T-helper 1 cell treated with Interleukin-12 subunit alpha and Interleukin-12 subunit beta and Interleukin-4 antibody, amounts not matched to agents 30 μg/mL and 1 μg/mL, for 36 hours (primary cell): ENCODE measurements around the gene LYAR.

Experiments
- H3K27ac Mint-ChIP-seq: one replicate; pipeline ENCODE4 v1.8.0; 2021; ENCODE audit warnings: mild to moderate bottlenecking, mixed read lengths
- H3K27me3 Mint-ChIP-seq: one replicate; pipeline ENCODE4 v1.8.0; 2021; ENCODE audit warnings: low read depth, mixed read lengths
- H3K36me3 Mint-ChIP-seq: one replicate; pipeline ENCODE4 v1.8.0; 2021; ENCODE audit warnings: low read depth, mixed read lengths
- H3K4me1 Mint-ChIP-seq: one replicate; pipeline ENCODE4 v1.8.0; 2021; ENCODE audit warnings: low read depth, mixed read lengths
- H3K4me3 Mint-ChIP-seq: one replicate; pipeline ENCODE4 v1.8.0; 2021; ENCODE audit warnings: mild to moderate bottlenecking, moderate library complexity, mixed read lengths
- H3K9me3 Mint-ChIP-seq: one replicate; pipeline ENCODE4 v1.8.0; 2021; ENCODE audit warnings: mixed read lengths

Gene LYAR

DNA sequence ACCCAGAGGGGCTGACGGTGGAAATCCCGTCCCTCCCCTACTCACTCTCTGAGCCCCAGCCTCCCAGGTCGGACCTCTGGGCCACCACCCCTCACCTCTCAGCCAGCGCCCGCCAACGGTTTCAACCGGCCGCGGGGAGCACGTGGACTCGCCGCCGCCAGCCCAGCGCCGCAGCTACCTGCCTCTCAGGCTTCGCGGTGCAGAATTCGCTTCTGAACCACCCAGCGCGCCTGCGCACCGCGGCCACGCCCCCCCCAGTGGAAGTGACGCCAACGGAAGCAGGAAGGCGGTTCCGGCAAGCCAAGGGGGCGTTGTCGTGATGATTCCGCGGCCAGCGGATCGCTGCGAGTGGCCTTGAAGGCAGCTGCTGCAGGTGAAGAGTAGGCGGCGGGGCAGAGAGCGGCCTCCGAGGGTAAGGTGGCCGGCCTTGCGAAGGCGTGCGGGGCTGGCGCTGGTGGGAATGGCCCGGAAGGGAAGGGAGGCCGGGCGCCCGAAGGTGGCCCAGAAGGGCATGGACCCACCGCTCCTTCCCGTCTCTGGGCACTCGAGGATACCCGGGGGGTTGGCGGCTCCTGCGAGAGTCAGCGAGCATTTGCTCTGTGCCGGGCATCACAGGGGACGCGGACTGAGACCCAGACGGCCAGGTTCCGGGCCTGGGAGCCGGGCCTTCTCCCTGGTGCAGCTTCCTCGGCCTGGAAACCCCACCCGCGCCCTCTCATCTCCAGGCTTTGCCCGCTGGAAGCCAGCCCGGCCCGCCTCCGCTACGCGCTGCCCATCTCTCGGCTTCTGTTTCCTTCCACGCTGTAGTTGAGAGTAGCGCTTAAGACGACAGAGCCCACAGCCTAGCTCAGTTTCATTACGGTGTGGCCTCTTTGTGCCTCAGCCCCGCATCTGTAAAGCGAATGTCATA lies at the start of gene LYAR, which contains the start of gene ZBTB49:
Gene LYAR (minus strand): TSS at position 214 of the 910 bp plus-strand sequence. CDS start 6,412 bp downstream, outside the sequence.
Gene ZBTB49 (plus strand): TSS at position 311 of the 910 bp plus-strand sequence. CDS start 9,695 bp downstream, outside the sequence.
- Mint-ChIP-seq H3K27ac (peak within 1 kb of the TSS; percentile 93), H3K4me1 (peaks cover 29% of the 10 kb centered on the region), H3K4me3 (peak within 1 kb of the TSS; percentile 97), H3K27me3 (no peaks in the 10 kb centered on the region), H3K36me3 (peaks cover 15% of the 10 kb centered on the region), H3K9me3 (no peaks in the 10 kb centered on the region)

- no peak overlapping the region for H3K4me3 Mint-ChIP-seq
- no peaks in the 10 kb centered on the region for H3K36me3 Mint-ChIP-seq
- peaks cover 6% of the 10 kb centered on the region for H3K4me1 Mint-ChIP-seq
- H3K9me3 Mint-ChIP-seq = no peaks in the 10 kb centered on the region
- peaks cover 3% of the 10 kb centered on the region for H3K27me3 Mint-ChIP-seq
- H3K27ac Mint-ChIP-seq = no peak overlapping the region
Measured at GRCh38 chr4:4339504-4340085, 49.6 kb upstream of the LYAR start.

DNA sequence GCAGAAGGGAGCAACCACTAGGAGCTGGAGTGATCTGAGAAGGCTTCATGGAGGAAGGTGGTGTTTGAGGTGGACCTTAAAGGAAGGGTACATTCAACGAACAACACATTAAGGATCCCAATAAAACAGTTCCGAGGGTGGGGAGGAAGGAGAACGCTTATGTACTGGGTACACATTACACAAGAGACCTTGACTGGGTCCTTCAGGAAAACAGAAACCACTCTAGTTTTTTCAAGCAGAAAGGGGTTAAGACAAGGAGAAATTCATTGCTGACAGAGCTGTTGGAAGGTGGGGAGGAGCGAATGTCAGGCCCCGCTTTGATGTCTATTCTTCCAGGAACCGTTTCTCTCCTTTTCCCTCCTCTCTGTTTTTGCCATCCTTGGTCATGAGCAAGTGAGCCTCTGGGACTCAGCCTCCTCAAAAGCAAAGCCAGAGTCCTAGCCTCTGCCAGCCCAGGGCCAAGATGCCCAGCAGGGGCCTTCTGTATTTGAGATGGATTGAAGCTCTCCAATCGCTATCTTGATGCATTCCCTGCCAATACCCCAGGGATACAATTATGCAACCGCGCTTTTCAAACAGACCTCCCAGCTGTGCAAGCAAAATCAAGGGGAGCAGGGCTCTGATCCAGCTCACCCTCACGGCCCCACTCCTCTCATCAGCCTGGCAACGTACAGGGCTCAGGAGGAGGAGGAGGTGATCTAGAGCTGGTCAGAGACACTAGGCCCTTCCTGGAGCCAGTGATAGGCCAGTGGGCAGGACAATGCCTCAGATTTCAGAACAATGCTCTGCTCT lies 48.5 kb upstream of the LYAR start:
- peaks cover 3% of the 10 kb centered on the region for H3K27me3 Mint-ChIP-seq
- no peak overlapping the region for H3K4me3 Mint-ChIP-seq
- no peak overlapping the region for H3K27ac Mint-ChIP-seq
- no peaks in the 10 kb centered on the region for H3K9me3 Mint-ChIP-seq
- H3K4me1 Mint-ChIP-seq = peaks cover 8% of the 10 kb centered on the region
- no peaks in the 10 kb centered on the region for H3K36me3 Mint-ChIP-seq

GRCh38 chr4:4334798-4335520 lies 45.0 kb upstream of the LYAR start:
- H3K4me3 Mint-ChIP-seq = no peak overlapping the region
- peaks cover 8% of the 10 kb centered on the region for H3K4me1 Mint-ChIP-seq
- peaks cover 3% of the 10 kb centered on the region for H3K27me3 Mint-ChIP-seq
- no peaks in the 10 kb centered on the region for H3K9me3 Mint-ChIP-seq
- H3K36me3 Mint-ChIP-seq = no peaks in the 10 kb centered on the region
- no peak overlapping the region for H3K27ac Mint-ChIP-seq

DNA sequence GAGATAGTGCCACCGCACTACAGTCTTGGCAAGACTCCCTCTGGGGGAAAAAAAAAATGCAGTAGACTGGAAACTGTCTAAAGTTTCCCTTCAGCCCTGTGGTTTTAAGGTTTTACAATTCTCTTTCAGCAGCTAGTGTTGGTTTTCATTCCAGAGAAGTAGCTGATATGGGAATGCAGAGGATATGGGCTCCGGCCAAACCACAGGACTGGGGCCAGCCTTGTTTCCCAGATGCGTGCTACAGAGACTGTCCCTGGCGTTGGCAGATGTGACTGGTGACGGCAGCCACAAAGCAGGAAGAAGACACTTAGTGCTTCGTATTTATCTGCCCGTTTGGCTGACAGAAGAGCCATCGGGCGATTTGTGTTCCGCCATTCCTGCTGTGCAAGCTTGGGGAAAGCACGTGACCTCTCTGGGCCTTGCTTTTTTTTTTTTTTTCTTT lies 43.3 kb upstream of the LYAR start:
- Mint-ChIP-seq H3K27me3 (peaks cover 3% of the 10 kb centered on the region), H3K4me1 (peaks cover 8% of the 10 kb centered on the region), H3K4me3 (no peak overlapping the region), H3K27ac (no peak overlapping the region), H3K36me3 (no peaks in the 10 kb centered on the region), H3K9me3 (no peaks in the 10 kb centered on the region)

DNA sequence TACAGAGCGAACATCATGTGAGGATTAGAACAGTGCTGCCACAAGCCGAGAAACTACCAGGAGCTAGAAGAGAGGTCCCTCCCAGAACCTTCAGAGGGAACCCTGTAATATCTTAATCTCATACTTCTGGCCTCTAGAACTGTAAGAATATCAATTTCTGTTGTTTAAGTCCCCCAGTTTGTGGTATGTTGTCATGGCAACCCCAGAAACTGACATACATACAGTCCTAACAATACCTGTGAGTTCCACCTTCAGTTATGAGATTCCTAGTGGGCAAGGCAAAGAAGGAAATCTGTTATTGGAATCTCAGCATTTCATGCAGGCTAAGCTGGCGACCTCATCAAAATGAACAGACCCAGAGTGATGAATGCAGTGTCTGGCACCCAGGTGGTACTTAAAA lies 42.6 kb upstream of the LYAR start:
- Mint-ChIP-seq H3K4me1 (peaks cover 8% of the 10 kb centered on the region), H3K36me3 (no peaks in the 10 kb centered on the region), H3K27me3 (peaks cover 2% of the 10 kb centered on the region), H3K4me3 (no peak overlapping the region), H3K27ac (no peak overlapping the region), H3K9me3 (no peaks in the 10 kb centered on the region)

DNA sequence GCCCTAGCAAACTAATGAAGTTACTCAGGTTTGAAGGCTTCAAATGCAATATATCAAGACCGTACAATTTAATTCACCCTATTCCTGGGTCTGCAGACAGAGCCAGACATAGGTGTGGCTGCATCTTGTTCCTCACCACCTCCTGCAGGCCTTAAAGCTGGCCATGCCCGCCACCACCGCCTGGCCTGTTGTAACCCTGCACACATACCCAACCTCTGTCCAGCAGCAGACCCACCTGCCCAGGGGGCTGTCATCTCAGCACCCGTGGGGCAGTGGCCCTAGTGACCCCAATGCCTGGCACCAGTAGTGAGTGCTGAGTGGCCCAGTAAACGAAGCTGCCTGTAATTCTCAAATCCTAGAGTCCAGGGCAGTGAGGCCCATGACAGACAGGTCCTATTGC lies 40.8 kb upstream of the LYAR start:
- Mint-ChIP-seq H3K27me3 (no peaks in the 10 kb centered on the region), H3K9me3 (no peaks in the 10 kb centered on the region), H3K4me3 (no peak overlapping the region)

GRCh38 chr4:4329496-4329895 lies 39.5 kb upstream of the LYAR start:
- Mint-ChIP-seq H3K27me3 (no peaks in the 10 kb centered on the region), H3K4me3 (no peak overlapping the region), H3K36me3 (no peaks in the 10 kb centered on the region), H3K9me3 (no peaks in the 10 kb centered on the region), H3K27ac (no peak overlapping the region), H3K4me1 (peaks cover under 1% of the 10 kb centered on the region)

More for the DNA sequence above, 40.8 kb upstream of the LYAR start:
- Mint-ChIP-seq H3K4me1 (peaks cover 8% of the 10 kb centered on the region), H3K27ac (no peak overlapping the region), H3K36me3 (no peaks in the 10 kb centered on the region)

DNA sequence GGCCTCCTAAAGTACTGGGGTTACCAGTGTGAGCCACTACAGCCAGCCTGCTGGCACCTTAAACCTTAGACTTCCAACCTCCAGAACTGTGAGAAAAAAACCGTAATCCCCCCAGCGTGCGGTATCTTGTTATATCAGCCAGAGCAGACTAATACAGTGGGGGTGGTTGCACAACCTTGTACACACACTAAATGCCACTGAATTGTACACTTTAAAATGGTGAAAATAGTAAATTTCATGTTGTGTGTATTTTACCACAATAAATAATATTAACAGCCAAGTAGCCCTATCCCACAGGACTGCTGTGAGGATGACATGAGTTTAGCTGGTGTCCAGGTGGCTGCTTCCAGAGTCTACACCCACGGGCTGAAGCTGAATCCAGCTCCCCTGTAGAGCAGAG lies 38.9 kb upstream of the LYAR start:
- no peaks in the 10 kb centered on the region for H3K36me3 Mint-ChIP-seq
- no peaks in the 10 kb centered on the region for H3K27me3 Mint-ChIP-seq
- H3K9me3 Mint-ChIP-seq = no peaks in the 10 kb centered on the region
- no peak overlapping the region for H3K4me3 Mint-ChIP-seq
- no peaks in the 10 kb centered on the region for H3K4me1 Mint-ChIP-seq
- no peak overlapping the region for H3K27ac Mint-ChIP-seq

- H3K9me3 Mint-ChIP-seq = no peaks in the 10 kb centered on the region
- H3K4me1 Mint-ChIP-seq = no peaks in the 10 kb centered on the region
- H3K27ac Mint-ChIP-seq = no peak overlapping the region
- H3K4me3 Mint-ChIP-seq = no peak overlapping the region
- H3K27me3 Mint-ChIP-seq = no peaks in the 10 kb centered on the region
- H3K36me3 Mint-ChIP-seq = no peaks in the 10 kb centered on the region
Measured at GRCh38 chr4:4328206-4328605, 38.3 kb upstream of the LYAR start.

- no peak overlapping the region for H3K4me3 Mint-ChIP-seq
- H3K27ac Mint-ChIP-seq = no peak overlapping the region
- no peaks in the 10 kb centered on the region for H3K4me1 Mint-ChIP-seq
- H3K9me3 Mint-ChIP-seq = no peaks in the 10 kb centered on the region
- peaks cover under 1% of the 10 kb centered on the region for H3K36me3 Mint-ChIP-seq
- H3K27me3 Mint-ChIP-seq = no peaks in the 10 kb centered on the region
Measured at GRCh38 chr4:4327652-4328121, 37.7 kb upstream of the LYAR start.

DNA sequence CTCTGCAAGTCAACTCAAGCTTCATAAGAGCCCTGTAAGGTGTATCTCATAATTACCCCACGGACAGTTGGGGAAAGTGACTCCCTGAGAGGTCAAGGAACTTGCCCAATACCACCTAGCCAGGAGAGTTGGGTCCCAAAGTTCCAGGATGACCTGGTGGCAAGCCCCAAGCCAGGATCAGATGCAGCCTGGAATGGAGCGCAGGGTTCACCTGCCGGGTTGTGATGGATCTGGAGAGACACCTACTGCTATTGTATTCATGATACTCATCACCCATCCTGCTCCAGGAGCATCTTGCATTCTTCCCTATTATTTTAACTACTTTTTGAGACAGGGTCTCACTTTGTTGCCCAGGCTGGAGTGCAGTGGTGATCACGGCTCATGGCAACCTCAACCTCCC lies 36.2 kb upstream of the LYAR start:
- no peaks in the 10 kb centered on the region for H3K4me1 Mint-ChIP-seq
- no peaks in the 10 kb centered on the region for H3K9me3 Mint-ChIP-seq
- no peak overlapping the region for H3K27ac Mint-ChIP-seq
- no peak overlapping the region for H3K4me3 Mint-ChIP-seq
- no peaks in the 10 kb centered on the region for H3K27me3 Mint-ChIP-seq
- peaks cover 8% of the 10 kb centered on the region for H3K36me3 Mint-ChIP-seq

DNA sequence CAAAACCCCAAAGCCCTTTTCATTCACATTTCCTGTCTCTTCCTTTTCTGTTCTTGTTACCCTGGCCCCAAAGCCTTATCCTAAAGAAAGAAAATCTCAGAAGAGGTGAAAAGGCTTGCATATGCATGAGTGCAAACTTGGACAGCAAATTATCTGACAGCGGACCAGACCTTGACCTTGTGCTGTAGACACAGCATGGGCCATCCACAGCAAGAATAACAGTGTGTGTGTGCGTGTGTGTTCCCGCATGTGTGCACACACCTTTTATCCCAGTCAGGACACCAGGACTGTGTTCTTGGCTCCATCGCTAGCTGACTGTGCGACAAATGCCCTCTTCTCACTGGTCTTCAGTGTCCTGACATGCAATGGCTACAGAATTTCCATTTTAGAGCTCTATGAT lies 35.4 kb upstream of the LYAR start:
- H3K27ac Mint-ChIP-seq = no peak overlapping the region
- H3K4me1 Mint-ChIP-seq = no peaks in the 10 kb centered on the region
- H3K4me3 Mint-ChIP-seq = no peak overlapping the region
- no peaks in the 10 kb centered on the region for H3K9me3 Mint-ChIP-seq
- no peaks in the 10 kb centered on the region for H3K27me3 Mint-ChIP-seq
- peaks cover 8% of the 10 kb centered on the region for H3K36me3 Mint-ChIP-seq
